K562 (cell line): Measurements from ENCODE around the gene DUS1L. TPM values are rescaled to one million over a fixed set of nuclear protein-coding genes. Genes with fewer than 3 reads are reported as not detected.

Experiments used
- BRD4 ChIP-seq: fragments of 200-600 bp; sonication (generic); IDR thresholded peaks from 2 replicates; pipeline ENCODE4 v1.6.1; 2017; ENCODE audit warnings: inconsistent platforms
- CBX5 ChIP-seq: IDR thresholded peaks from 2 replicates; pipeline ENCODE4 v1.6.1; 2014; ENCODE audit warnings: low read depth, borderline replicate concordance
- COPS2 ChIP-seq: fragments of 450-650 bp; conservative IDR thresholded peaks from 2 replicates; pipeline ENCODE4 v1.6.1; 2016; ENCODE audit warnings: mild to moderate bottlenecking, moderate library complexity
- DIDO1 ChIP-seq: fragments of 450-650 bp; IDR thresholded peaks from 2 replicates; pipeline ENCODE4 v1.6.1; 2016; ENCODE audit warnings: low read depth, missing biosample characterization, missing genetic modification characterization
- E2F6 ChIP-seq, 2 experiments: IDR thresholded peaks; 2 replicates each; pipeline ENCODE4 v1.6.1; 2011; ENCODE audit warnings: borderline replicate concordance in 1 of 2, control low read depth in 1 of 2, low read depth in 1 of 2, low read length in 1 of 2, mild to moderate bottlenecking in 1 of 2, mixed read lengths in 1 of 2, moderate library complexity in 1 of 2; ENCODE audit not compliant: insufficient read depth in 1 of 2, insufficient read length in 1 of 2, poor library complexity in 1 of 2, severe bottlenecking in 1 of 2; ENCODE audit errors: extremely low read depth in 1 of 2
- ELF2 ChIP-seq: fragments of 250-450 bp; sonication (Bioruptor Pico); IDR thresholded peaks from 2 replicates; pipeline ENCODE4 v1.5.0; 2021; ENCODE audit warnings: mild to moderate bottlenecking
- HCFC1 ChIP-seq: IDR thresholded peaks from 2 replicates; pipeline ENCODE4 v1.6.1; 2012; ENCODE audit warnings: low read depth, low read length, improper control_type of control experiment
- HDGF ChIP-seq: fragments of 450-650 bp; IDR thresholded peaks from 2 replicates; pipeline ENCODE4 v1.6.1; 2016
- IRF2 ChIP-seq: sonication (generic); formaldehyde crosslinking; IDR thresholded peaks from 2 replicates; pipeline ENCODE4 v1.8.1; 2022; ENCODE audit warnings: mild to moderate bottlenecking, missing genetic modification reagents
- KAT2B ChIP-seq: IDR thresholded peaks from one replicate; pipeline ENCODE4 v1.6.1; 2012; ENCODE audit warnings: low read depth, mild to moderate bottlenecking, control low read depth, inconsistent platforms, low read length, moderate library complexity
- KAT7 ChIP-seq: sonication (generic); formaldehyde crosslinking; IDR thresholded peaks from 2 replicates; pipeline ENCODE4 v1.8.0; 2022; ENCODE audit warnings: missing genetic modification reagents, mild to moderate bottlenecking, borderline replicate concordance
- LCOR ChIP-seq: sonication (generic); formaldehyde crosslinking; IDR thresholded peaks from 2 replicates; pipeline ENCODE4 v1.8.0; 2022; ENCODE audit warnings: mild to moderate bottlenecking, missing genetic modification reagents
- MEF2D ChIP-seq: conservative IDR thresholded peaks from 2 replicates; pipeline ENCODE4 v1.6.1; 2016; ENCODE audit warnings: low read depth, missing genetic modification characterization, missing compliant biosample characterization
- MNT ChIP-seq, 2 experiments: fragments of 450-650 bp; conservative IDR thresholded peaks; 2 replicates each; pipeline ENCODE4 v1.6.1; 2017; ENCODE audit warnings: mild to moderate bottlenecking in 2 of 2, moderate library complexity in 2 of 2
- RBM34 ChIP-seq: fragments of 200-400 bp; formaldehyde crosslinking; IDR thresholded peaks from 2 replicates; pipeline ENCODE4 v1.6.1; 2018; ENCODE audit warnings: low read length, borderline replicate concordance; ENCODE audit not compliant: insufficient read depth
- SAFB2 ChIP-seq: fragments of 200-400 bp; formaldehyde crosslinking; IDR thresholded peaks from 2 replicates; pipeline ENCODE4 v1.6.1; 2018; ENCODE audit warnings: borderline replicate concordance, low read length, low read depth, moderate library complexity; ENCODE audit not compliant: severe bottlenecking
- SMAD1 ChIP-seq: fragments of 150-350 bp; IDR thresholded peaks from 2 replicates; pipeline ENCODE4 v1.6.1; 2014; ENCODE audit warnings: low read length, low read depth; ENCODE audit not compliant: partially characterized antibody
- SP2 ChIP-seq: IDR thresholded peaks from 2 replicates; pipeline ENCODE4 v1.6.1; 2011; ENCODE audit warnings: mild to moderate bottlenecking, low read depth, low read length, moderate library complexity; ENCODE audit not compliant: poor library complexity, severe bottlenecking; ENCODE audit errors: extremely low read depth
- TAF1 ChIP-seq: IDR thresholded peaks from 2 replicates; pipeline ENCODE4 v1.6.1; 2011; ENCODE audit warnings: mild to moderate bottlenecking, low read length, moderate library complexity; ENCODE audit not compliant: insufficient read depth, control insufficient read depth, severe bottlenecking; ENCODE audit errors: extremely low read depth
- TCF15 ChIP-seq: fragments of 250-450 bp; sonication (Bioruptor Pico); IDR thresholded peaks from 2 replicates; pipeline ENCODE4 v1.8.0; 2022; ENCODE audit warnings: moderate library complexity, mild to moderate bottlenecking, inconsistent platforms
- ZBTB1 ChIP-seq: sonication (generic); formaldehyde crosslinking; IDR thresholded peaks from 2 replicates; pipeline ENCODE4 v1.8.1; 2023; ENCODE audit warnings: missing genetic modification reagents, low read depth, mild to moderate bottlenecking, borderline replicate concordance
- ZC3H8 ChIP-seq: fragments of 450-650 bp; IDR thresholded peaks from 2 replicates; pipeline ENCODE4 v1.6.1; 2017
- ZNF133 ChIP-seq: fragments of 250-450 bp; sonication (Bioruptor Pico); IDR thresholded peaks from 2 replicates; pipeline ENCODE4 v1.4.0; 2020; ENCODE audit warnings: mild to moderate bottlenecking
- ZNF584 ChIP-seq: fragments of 200-800 bp; sonication (Bioruptor generic); IDR thresholded peaks from 2 replicates; pipeline ENCODE4 v1.6.1; 2016; ENCODE audit warnings: low read depth, mild to moderate bottlenecking, missing genetic modification characterization, missing compliant biosample characterization
- ZSCAN32 ChIP-seq: fragments of 450-650 bp; formaldehyde crosslinking; IDR thresholded peaks from 2 replicates; pipeline ENCODE4 v1.4.0; 2020; ENCODE audit warnings: mild to moderate bottlenecking, moderate library complexity
- polyA plus RNA-seq, 8 experiments: library from polyadenylated mRNA; depleted of rRNA in 4 of 8; stranded (reverse) in 5 of 8; unstranded in 3 of 8; fragments of >200 nt; fragmentation: Nextera tagmentation in 2 of 8; fragmentation: Illumina TruSeq in 1 of 8; extraction: Ambion mirVana in 2 of 8; extraction: Trizol in 1 of 8; gene quantifications; 2 replicates each; pipeline versions ENCODE4 v1.2.1 to v1.2.3, GENCODE V29; 2011 to 2014; ENCODE audit warnings: inconsistent platforms in 1 of 8, missing spikeins in 1 of 8
- total RNA-seq, 7 experiments: library from RNA; depleted of rRNA in 6 of 7; stranded (reverse); fragments of >200 nt in 6 of 7; fragmentation: Illumina TruSeq in 2 of 7; extraction: Trizol in 2 of 7; gene quantifications; 2 replicates each; pipeline versions ENCODE4 v1.2.1 to v1.2.3, GENCODE V29; 2011 to 2021; ENCODE audit warnings: low replicate concordance in 1 of 7

The DUS1L gene
- total and polyA plus RNA-seq, 9 of the 15 experiments (the other 6 are each of a cell fraction or from before 2014, with no cell fraction given) = 7.8 to 210 (median 83.9) TPM

DNA sequence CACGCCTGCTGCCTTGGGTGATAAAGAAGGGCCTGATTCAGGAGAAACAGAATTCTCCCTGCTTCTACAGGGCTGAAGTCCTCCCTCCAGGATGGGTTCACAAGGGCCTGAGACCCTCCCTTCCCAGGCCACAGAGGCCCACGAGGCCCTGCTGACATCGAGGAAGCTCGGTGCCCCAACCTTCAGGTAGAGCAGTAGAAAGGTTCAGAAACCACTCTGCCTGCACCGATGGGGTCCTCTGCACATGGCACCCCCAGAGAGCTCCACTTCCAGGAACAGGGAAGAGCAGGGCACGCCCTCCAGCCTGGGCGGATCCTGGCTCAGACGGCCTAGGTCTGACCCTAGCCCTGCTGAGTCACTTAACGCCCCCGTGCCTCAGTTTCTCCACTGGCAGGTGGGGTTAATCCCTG, 43.7 kb downstream of the DUS1L start (continued):
- no peak for TF ChIP-seq IRF2
- no peak for TF ChIP-seq TCF15 (CRISPR knock-in tag)
- TF ChIP-seq BRD4 = no peak
- TF ChIP-seq CBX5 = no peak
- TF ChIP-seq ZNF133 (CRISPR knock-in tag) = no peak
- TF ChIP-seq LCOR (CRISPR knock-in tag) = peak; percentile 34; the same call in 1 of the 2 replicates
- no peak for TF ChIP-seq HCFC1
- no peak for TF ChIP-seq RBM34
- no peak for TF ChIP-seq DIDO1 (tag)
- TF ChIP-seq ZC3H8 = no peak
- no peak for TF ChIP-seq COPS2
- no peak for TF ChIP-seq HDGF
- TF ChIP-seq ZNF584 (CRISPR knock-in tag) = no peak
- peak; percentile 58; the same call in 1 of the 2 replicates for TF ChIP-seq KAT7 (CRISPR knock-in tag)
- no peak for TF ChIP-seq MEF2D (tag)
- TF ChIP-seq ZBTB1 = no peak
- TF ChIP-seq KAT2B = no peak
- peak; percentile 34 for TF ChIP-seq TAF1
- TF ChIP-seq ZSCAN32 = no peak
- TF ChIP-seq ELF2 = no peak
- peak in 1 of 2 experiments; percentile 20 for TF ChIP-seq E2F6 (IDR thresholded peaks at IDR 0.05; ENCODE audit: borderline replicate concordance in 1 of 2, extremely low read depth in 1 of 2, insufficient read depth in 1 of 2, insufficient read length in 1 of 2, low read depth in 1 of 2, low read length in 1 of 2, poor library complexity in 1 of 2, severe bottlenecking in 1 of 2)
- peak in 1 of 2 experiments; percentile 37; a peak in 2 of 4 replicates for TF ChIP-seq MNT (conservative IDR thresholded peaks at IDR 0.05)
- no peak for TF ChIP-seq SMAD1
- TF ChIP-seq SAFB2 = no peak
- TF ChIP-seq SP2 = no peak
